Lower leg skin (tissue), 3 donors: ENCODE data around the gene CAMTA1.

ENCODE experiments used
- POLR2A ChIP-seq, 2 donors: fragments of 450-650 bp; IDR thresholded peaks; one replicate each; pipeline ENCODE4 v1.6.1; 2016 to 2017; ENCODE audit warnings: antibody characterized with exemption in 2 of 2, mild to moderate bottlenecking in 1 of 2, moderate library complexity in 1 of 2
- TF ChIP-seq, protein P1 (sequence below), 3 donors: fragments of 450-650 bp; IDR thresholded peaks; one replicate each; pipeline ENCODE4 v1.5.1; 2016; ENCODE audit warnings: antibody characterized with exemption in 3 of 3, mild to moderate bottlenecking in 3 of 3, moderate library complexity in 2 of 3

GRCh38 chr1:7493711-7494454, 708.6 kb downstream of the CAMTA1 start:
- TF ChIP-seq, protein P1, sequence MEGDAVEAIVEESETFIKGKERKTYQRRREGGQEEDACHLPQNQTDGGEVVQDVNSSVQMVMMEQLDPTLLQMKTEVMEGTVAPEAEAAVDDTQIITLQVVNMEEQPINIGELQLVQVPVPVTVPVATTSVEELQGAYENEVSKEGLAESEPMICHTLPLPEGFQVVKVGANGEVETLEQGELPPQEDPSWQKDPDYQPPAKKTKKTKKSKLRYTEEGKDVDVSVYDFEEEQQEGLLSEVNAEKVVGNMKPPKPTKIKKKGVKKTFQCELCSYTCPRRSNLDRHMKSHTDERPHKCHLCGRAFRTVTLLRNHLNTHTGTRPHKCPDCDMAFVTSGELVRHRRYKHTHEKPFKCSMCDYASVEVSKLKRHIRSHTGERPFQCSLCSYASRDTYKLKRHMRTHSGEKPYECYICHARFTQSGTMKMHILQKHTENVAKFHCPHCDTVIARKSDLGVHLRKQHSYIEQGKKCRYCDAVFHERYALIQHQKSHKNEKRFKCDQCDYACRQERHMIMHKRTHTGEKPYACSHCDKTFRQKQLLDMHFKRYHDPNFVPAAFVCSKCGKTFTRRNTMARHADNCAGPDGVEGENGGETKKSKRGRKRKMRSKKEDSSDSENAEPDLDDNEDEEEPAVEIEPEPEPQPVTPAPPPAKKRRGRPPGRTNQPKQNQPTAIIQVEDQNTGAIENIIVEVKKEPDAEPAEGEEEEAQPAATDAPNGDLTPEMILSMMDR (IDR thresholded peaks at IDR 0.05): no peak
- TF ChIP-seq POLR2A (IDR thresholded peaks at IDR 0.05): no peak
